ENCODE measurements around the gene GPC5. TPM values are rescaled to one million over a fixed set of nuclear protein-coding genes. Genes with fewer than 3 reads are reported as not detected.

The GPC5 gene
- total RNA-seq, 1 experiment from 2014 or later: 0.15 TPM

- H2BK5ac ChIP-seq (ENCODE audit: insufficient read length, low read length): no peak overlapping the region
- no peak overlapping the region for H3K4ac ChIP-seq (ENCODE audit: low read depth, low read length)
- no peak overlapping the region for H2AK5ac ChIP-seq (ENCODE audit: insufficient read length, low read length)
- H3K56ac ChIP-seq (ENCODE audit: insufficient read length, low read depth, low read length): no peak overlapping the region
- H4K91ac ChIP-seq (ENCODE audit: insufficient read length, low read depth, low read length): no peak overlapping the region
- H3T11ph ChIP-seq (ENCODE audit: low read length): no peak overlapping the region
- H3K9me3 ChIP-seq (ENCODE audit: control insufficient read depth, low read depth, low read length): no peaks in the 10 kb centered on the region
- no peak overlapping the region for H4K8ac ChIP-seq (replicated peaks; ENCODE audit: insufficient read length, low read depth, low read length)
- H3K4me2 ChIP-seq (ENCODE audit: insufficient read depth, insufficient read length, low read length): no peak overlapping the region
- H3K18ac ChIP-seq (ENCODE audit: insufficient read length, low read depth, low read length): no peak overlapping the region
- H3K4me1 ChIP-seq (ENCODE audit: insufficient read depth, low read length): no peaks in the 10 kb centered on the region
- TF ChIP-seq CTCF (conservative IDR thresholded peaks at IDR 0.05): no peak
- no peak overlapping the region for H3K23ac ChIP-seq (ENCODE audit: insufficient read length, low read depth, low read length)
- no peak for DNase-seq
- no CpG with 5 or more reads among the region's 2 CpGs for WGBS (ENCODE audit: extremely low coverage, insufficient read length, low lambda C conversion rate)
- no peak overlapping the region for H3K14ac ChIP-seq (ENCODE audit: insufficient read depth, low read length)
- H3K79me2 ChIP-seq (ENCODE audit: insufficient read depth, low read length): no peaks in the 10 kb centered on the region
- H2BK120ac ChIP-seq (ENCODE audit: low read depth, low read length, poor library complexity, severe bottlenecking): no peak overlapping the region
- Mint-ChIP-seq H3K4me1 (no peaks in the 10 kb centered on the region), H3K9me3 (no peaks in the 10 kb centered on the region), H3K27me3 (ENCODE audit: low read depth) (no peaks in the 10 kb centered on the region), H3K4me3 (no peak overlapping the region), H3K27ac (no peak overlapping the region), H3K36me3 (ENCODE audit: insufficient read depth in 1 of 3, low read depth in 3 of 3) (peaks cover 0 to 2% (median 0%) of the 10 kb centered on the region in 3 experiments; a peak in 1 of 7 replicates)
- no peak overlapping the region for H2BK12ac ChIP-seq (ENCODE audit: insufficient read length, low read depth, low read length)
- H3K9ac ChIP-seq (ENCODE audit: extremely low read depth, insufficient read length, low read length): no peak overlapping the region
- no peak overlapping the region for H4K5ac ChIP-seq (ENCODE audit: insufficient read length, low read depth, low read length)
- H2BK20ac ChIP-seq (ENCODE audit: low read depth, low read length, poor library complexity, severe bottlenecking): no peak overlapping the region
- no peak overlapping the region for H2BK15ac ChIP-seq (ENCODE audit: low read depth, low read length)
- H3K79me1 ChIP-seq (ENCODE audit: insufficient read depth, low read depth, low read length, poor library complexity, severe bottlenecking): no peaks in the 10 kb centered on the region
- H3K23me2 ChIP-seq (ENCODE audit: insufficient read length, low read depth, low read length, poor library complexity, severe bottlenecking): no peaks in the 10 kb centered on the region
- no peaks in the 10 kb centered on the region for H4K20me1 ChIP-seq (ENCODE audit: control insufficient read depth, insufficient read depth, insufficient read length)
- H3K27ac ChIP-seq (ENCODE audit: insufficient read length, low read depth, low read length): no peak overlapping the region
- no peaks in the 10 kb centered on the region for H3K27me3 ChIP-seq (ENCODE audit: insufficient read depth, low read length)
- no peak overlapping the region for H2AFZ ChIP-seq (ENCODE audit: low read length)
These were observed 491.2 kb downstream of the GPC5 start for GRCh38 chr13:91889641-91890040.

Data from H9 (cell line).